C4-2B (cell line): ENCODE measurements around the gene RBM6.

Experiments used
- ZFX ChIP-seq: fragments of 450-650 bp; IDR thresholded peaks from 2 replicates; pipeline ENCODE4 v1.6.1; 2017
- TF ChIP-seq, protein P1 (sequence below): fragments of 450-650 bp; conservative IDR thresholded peaks from 2 replicates; pipeline ENCODE4 v1.5.1; 2017; ENCODE audit warnings: mild to moderate bottlenecking

GRCh38 chr3:49998326-49998725 is 58.4 kb downstream of the RBM6 start:
- TF ChIP-seq, protein P1, sequence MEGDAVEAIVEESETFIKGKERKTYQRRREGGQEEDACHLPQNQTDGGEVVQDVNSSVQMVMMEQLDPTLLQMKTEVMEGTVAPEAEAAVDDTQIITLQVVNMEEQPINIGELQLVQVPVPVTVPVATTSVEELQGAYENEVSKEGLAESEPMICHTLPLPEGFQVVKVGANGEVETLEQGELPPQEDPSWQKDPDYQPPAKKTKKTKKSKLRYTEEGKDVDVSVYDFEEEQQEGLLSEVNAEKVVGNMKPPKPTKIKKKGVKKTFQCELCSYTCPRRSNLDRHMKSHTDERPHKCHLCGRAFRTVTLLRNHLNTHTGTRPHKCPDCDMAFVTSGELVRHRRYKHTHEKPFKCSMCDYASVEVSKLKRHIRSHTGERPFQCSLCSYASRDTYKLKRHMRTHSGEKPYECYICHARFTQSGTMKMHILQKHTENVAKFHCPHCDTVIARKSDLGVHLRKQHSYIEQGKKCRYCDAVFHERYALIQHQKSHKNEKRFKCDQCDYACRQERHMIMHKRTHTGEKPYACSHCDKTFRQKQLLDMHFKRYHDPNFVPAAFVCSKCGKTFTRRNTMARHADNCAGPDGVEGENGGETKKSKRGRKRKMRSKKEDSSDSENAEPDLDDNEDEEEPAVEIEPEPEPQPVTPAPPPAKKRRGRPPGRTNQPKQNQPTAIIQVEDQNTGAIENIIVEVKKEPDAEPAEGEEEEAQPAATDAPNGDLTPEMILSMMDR, result no peak
- no peak for TF ChIP-seq ZFX
